IPS DF 4.7 (cell line): ENCODE measurements around the gene CDH15.

ENCODE experiments used
- DNase-seq: peaks from one replicate; pipeline ENCODE4 v3.0.0-alpha.2; 2013; ENCODE audit warnings: low spot score; ENCODE audit errors: extremely low read depth

The CDH15 gene

DNA sequence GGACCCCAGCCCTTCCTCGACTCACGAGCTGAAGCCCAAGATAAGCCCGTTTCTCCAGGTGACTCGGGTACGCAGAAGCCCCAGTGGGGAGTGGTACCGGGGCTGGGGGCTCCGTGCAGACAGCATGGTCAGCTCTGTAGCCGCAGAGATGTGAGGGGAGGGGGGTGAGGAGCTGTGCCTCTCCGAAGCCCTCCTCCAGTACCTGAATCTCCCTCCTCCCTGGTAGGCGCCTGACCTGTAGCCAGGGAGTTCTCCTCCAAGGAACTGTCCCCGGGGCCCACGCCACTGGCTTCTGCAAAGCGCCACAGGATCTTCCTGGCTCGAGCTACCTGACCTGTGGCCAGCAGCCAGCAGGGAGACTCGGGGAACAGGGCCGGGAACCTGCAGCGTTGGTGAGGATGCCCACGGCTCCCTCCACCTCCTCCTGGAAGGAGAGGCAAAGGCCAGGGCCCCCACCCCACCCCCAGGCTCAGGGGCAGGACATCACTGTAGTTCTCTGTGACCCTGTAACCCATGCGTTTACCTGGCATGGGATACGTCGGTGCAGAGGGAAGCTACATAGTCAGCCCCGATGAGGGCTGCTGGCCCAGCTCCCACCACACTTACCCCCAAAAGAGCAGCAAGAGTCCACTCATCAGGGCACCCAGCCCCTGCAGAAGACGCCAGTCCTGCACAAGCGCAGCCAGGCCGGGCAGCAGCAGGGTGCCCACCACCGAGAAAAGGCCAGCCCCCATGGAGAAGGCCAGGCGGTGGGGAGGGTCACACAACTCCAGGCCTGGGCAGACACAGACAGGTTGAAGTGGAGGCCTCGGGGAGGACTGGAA, 27.1 kb downstream of the CDH15 start:
- DNase-seq: no peak

DNA sequence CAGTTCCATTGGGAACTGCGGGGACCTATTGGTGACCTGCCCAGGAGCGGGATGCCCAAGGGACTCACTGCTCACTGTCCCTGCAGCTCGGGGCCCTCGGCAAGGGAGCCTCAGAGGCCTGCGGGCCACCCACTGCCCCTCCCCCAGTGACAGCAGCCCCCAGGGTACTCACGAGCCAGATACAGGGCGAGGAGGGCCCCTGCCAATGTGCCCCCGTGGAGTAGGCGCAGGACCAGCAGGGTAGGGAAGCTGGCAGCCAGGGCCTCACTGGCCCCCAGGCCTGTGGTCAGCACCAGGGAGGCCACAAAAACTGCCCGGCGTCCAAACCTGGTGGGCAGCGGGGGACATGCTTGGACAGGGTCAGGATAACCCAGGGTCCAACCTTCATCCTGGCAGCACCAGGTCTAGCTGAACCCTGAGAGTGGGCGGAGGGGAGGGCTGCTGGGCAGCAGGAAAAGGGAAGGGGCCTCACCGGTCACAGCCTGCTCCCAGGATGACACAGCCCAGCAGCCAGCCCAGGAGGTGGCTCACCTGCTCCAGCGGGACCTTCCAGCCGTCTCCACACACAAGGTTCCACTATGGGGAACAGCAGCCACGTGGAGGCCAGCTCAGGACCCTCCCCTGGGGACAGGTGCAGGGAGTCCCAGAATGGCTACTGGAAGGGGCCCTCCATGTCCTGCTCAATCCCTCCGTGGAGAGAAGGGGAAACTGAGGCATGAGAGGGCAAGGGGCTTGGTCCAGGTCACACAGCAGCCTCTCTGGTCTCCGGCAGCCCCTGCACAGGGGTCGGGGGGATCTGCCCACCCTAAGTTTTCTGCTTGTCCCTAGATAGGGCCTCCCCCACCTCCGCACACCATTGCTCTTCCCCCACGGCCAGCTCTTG, 27.9 kb downstream of the CDH15 start:
- DNase-seq: no peak

DNA sequence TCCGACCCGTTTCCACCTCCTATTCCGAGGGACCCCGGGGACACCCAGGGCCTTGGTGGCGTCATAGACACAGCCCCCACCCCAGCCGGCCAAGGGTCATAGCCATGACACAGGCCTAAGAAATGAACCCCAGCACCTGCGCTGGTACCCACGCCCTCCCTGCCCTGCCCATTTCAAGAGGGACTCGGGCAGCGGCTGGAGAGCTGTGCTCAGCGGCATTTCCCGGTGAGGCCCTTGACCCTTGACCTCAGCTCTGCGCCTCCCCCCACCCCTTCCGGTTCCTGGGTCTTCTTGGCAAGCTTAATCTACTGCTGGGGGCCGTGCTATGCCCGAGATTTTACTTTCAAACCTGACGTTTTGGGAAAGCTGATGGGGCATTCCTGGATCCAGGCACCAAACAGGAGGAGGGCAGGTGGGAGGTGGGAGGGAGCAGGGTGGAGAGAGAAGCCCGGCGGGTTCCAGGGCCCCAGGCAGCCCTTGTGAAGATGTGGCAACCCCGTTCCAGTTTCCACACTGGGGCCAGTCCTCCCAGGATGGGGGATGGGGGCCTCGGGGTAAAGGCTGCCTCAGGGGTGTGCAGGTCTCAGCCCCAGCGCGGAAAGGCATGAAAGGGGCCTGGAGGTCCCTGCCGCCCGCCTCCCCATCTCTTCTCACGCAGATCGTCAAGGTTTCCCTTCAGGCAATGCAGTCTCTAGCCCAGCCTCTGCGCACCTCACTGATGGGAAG, 28.7 kb downstream of the CDH15 start, which contains the start of gene SLC22A31:
Gene SLC22A31, minus strand, starts transcription at position 414 of the 726 bp plus-strand sequence. Its CDS starts 36 bp downstream, at position 378.
- DNase-seq: no peak

DNA sequence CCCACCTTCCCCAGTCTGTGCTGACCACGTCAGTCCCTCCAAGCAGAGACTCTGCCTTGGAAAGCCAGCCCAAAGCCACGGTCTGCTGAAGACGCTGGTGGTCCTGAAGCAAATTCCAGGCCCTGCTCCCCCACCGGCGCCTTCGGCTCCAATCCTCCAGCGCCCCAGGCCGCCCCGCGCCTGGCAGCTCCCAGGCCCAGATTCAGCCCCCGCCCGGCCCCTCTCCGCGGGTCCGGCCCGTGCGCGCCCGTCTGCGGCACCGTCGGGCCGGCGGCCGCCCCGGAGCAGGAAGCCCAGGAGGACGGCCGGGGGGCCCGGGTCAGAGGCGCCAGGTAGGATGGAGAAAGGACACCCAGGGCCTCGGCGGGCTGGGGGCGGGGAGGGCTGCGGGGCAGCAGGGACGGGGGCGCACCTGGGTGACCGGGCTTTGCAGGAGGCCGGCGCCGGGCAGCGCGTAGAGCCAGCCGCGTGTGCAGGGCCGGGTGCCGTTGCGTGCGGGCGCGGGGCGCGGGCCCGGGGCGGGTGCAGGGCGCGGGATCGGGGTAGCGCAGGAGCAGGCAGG, 29.4 kb downstream of the CDH15 start:
- no peak for DNase-seq

DNA sequence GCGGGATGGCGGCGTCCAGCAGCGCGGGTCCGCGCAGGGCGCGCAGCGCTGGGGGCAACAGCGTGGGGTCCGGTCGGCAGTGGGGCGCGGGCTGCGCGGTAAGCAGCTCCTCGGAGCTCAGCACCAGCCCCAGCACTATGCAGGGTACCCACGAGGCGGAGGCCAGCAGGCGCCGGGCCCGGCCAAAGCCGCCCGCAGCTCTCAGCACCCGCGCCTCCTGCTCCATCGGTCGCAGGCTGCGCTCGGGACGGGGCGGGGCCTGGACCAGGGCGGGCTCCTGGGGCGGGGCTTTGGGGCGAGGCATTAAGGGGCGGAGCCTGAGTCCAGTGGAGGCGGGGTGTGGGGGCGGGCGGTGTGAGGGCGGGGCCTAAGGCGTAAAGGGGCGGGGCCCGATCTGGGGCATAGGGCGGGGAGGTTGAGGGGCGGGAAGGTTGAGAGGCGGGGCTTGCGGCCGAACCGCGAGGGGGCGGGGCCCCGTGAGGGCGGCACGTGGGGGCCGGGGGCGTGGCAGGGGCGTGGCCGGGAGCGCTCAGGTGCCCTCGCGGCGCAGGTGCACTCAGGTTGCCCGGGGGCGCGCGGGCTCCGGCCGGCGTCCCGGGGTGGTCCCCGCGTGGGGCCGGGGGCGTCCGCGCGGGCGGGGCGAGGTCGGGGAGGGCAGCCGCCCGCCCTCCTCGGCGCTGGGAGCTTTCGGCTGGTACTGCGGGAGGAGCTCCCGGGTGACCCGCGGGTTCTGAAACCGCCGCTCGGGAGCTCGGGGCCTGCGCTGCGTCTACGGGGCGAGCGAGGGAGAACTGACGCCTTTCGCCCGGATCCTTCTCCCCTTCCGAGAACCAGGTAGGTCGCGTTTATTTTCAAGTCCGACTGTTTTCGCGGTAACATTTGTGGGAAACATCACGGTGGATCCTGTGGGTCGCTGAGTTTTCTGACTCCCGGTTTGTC, 30.2 kb downstream of the CDH15 start:
- DNase-seq: no peak

DNA sequence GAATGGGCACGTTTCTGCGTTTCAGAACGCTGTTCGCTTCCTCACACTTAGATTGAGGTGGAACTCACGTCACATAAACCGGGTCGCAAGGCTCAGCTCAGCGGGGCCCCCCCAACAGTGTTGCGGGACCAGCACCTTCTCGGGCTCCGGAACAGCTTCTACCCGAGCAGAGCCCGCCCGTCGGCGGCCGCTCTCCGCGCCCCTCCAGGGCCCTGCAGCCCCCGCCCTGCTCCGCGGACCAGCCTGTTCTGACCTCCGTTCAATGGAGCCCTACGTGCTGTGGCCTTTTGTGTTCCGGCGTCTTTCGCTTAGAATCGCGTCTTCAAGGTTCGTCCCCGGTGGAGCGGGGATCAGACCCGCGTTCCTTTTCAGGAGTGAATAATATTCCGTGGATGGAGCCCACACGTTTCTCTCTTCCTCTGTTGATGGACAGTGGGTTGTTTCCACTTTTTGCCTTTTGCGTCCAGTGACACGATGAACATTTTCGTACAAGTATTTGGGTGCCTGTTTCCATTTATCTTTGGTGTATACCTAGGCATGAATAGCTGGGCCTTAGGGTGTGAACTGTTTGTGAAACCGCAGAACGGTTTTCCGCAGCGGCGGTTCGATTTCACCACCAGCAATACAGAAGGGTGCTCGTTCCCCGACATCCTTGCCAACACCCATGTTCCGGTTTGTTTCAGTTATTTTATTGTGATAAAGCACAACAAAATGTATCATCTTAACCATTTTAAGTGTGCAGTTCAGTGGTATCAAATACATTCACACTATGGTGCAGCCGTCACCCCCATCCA, 31.1 kb downstream of the CDH15 start:
- no peak for DNase-seq

DNA sequence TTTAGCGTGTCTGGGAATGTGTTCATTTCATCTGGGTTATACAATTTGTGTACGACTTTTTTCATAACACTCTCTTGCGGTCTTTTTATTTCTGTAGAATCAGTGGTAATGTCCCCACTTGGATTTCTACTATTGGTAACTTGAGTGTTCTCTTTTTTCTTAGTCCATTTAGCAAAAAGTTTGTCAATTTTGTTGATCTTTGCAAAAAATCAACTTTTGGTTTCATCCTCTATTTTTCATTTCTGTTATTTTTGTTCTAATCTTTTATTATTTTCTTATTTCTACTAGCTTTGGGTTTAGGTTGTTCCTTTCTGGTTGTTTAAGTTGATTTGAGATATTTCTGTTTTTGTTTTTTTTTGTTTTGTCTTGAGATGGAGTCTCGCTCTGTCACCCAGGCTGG, 36.4 kb downstream of the CDH15 start:
- DNase-seq: no peak

DNA sequence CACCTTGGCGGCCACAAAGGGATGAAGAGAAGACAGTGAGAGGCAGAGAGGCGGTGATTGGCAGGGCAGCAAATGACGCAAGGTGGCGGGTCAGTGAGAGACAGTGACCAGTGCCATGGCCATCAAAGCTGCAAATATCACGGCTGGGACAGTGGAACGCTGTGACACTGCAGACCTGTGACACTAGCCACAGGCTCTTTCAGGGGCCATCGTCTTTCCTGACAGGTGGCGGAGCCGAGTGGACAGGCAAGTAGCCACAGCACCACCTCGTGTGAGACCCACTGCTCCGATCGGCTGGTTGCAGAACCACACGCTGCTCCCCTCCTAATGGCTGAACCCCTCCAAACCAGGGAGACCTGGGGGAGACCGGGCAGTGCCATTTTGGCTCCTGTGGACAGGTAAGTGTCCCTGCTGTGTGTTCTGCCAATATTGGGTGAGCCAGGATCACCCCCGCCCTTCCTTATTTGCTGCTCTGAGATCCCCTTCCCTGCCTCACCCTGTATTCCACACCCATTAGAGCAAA, 38.0 kb downstream of the CDH15 start:
- DNase-seq: no peak

DNA sequence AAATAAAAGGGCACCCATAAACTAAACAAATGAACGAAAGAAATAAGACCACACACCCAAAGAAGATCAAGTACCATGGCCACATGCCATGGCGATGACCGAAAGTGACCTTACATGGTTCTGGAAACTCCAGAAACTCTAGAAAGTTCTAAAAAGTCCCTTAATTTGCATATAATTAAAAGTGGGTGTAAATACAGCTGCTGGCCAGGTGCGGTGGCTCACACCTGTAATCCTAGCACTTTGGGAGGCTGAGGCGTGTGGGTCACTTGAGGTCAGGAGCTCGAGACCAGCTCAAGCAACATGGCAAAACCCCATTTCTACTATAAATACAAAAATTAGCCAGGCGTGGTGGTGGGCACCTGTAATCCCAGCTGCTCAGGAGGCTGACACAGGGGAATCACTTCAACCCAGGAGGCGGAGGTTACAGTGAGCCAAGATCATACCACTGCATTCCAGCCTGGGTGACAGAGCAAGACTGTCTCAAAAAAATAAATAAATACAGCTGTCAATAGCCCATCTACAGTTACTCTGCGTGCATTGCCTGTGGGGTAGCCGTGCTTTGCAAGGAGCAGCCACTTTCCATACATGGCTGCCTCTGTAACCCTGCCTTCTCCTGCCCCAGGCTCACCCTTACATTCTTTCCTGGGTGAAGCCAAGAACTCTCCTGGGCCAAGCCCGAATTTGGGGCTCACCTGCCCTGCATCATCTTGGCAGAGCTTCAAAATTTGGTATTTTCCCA, 38.8 kb downstream of the CDH15 start:
- DNase-seq: no peak

DNA sequence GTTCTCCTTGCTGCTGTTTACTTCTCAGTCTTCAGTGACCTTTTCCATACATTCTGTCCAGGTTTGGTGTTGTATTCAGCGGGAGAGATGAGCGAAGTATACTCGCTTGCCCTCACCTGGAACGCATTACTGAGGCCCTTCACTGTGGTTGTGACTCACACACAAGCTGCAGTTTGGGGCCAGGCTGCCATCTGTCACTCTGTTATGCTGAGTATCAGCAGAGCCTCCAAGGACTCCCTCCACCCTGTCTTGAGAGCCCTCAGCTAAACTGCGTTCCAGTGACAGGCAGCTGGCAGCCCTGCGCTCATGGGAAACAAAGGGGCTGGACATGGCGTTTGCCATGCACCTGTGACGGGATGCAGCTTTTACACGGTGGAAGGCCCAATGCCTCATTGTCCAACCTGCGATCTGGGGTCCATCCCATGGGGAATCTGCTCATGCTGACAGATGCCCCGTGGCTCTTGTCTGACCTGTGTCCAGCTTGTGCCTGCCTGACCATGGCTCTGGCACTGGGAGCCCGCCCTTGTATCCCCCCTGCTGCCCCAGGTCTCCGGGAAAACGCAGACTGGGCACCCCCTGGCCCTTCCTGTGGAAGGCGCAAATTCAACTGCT, 39.5 kb downstream of the CDH15 start:
- DNase-seq: no peak

DNA sequence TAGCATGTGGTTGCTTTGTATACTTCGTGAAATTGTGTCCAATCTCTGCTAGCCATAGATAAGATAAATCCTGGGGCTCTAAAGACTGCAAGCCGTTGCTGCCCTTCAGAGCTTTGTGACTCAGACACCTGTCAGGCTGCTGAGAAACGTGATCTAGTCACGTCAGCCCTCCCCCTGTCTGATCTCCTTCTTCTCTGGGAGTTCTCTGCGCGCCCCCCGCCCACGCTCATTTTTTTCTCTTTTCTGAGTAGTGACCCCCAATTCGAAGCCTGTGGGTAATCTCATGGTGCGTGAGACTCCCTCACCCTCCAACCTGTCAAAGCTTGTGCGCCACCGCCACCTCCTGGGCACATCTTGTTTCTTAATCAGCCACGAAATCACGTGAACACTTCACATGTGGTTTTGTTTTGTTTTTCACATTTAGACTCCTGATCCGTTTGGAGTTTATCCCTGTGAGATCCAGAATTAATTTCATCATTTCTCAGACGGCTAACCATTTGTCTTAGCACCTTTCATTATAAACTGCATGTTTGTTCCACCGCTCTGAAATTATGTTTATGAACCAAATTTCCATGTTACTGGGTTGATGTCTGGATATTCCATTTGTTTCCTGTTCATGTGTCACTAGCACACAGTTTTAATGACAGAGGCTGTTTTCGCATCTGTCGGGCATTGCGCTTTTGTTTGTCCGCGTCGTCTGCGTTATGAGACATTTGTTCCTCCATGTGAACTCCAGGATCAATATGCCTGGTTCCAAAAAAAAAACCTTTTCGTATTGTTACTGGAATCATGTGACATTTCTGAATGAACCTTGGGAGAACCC, 45.0 kb downstream of the CDH15 start:
- DNase-seq: no peak

DNA sequence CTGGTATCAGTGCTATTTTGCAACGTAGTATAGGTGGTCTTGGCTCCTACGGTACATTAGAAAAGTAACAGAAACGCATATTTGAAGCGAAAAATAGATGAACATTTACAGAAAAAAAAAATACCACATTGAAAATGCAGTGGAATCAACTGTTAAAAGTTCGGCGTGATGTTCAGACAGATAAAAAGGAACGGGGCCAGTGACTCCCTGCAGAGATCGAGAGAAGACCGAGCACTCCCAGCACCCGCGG, 45.5 kb downstream of the CDH15 start:
- no peak for DNase-seq

DNA sequence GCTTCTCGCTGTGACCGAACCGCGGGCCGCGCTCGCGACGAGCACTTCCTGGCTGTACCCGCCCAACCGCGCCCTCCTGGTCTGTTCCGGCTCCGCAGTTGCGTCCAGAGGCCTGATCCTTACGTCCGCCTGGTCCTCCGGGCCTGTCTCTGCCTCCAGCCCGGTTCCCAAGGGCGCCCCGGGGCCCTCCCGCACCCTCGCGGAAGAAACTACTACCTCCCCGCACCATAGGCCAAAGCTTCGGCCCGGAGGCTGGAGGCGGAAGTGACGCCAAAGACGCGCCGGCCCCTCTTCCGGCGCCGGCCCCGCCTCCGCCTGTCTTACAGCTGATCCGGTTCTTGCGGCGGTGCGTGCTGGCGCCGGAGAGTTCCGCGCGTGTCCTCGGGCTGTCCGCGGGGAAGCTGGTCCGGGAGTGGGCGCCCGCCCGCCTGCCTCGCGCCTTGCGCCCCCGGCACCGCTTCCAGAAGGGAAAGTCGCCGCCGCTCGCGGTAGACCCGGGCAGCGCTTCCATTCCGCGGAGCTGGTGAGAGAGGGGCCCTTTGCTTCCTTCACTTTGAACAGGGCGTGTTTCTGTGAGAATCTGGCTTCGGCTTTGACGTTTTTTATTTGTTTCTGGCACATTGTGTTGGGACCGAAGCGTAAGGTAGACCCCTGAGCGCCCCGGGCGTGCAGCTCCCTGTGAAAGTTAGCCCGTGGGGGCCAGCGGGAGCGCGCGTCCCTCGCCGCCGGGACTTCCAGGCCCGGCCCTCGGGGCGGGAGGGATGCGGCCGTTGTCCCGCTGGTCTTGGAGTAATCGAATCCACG, 46.0 kb downstream of the CDH15 start, which contains the start of gene ZNF778:
Gene ZNF778, plus strand, starts transcription at position 316 of the 804 bp plus-strand sequence. CDS start 3,425 bp downstream, outside the sequence.
- DNase-seq: no peak

DNA sequence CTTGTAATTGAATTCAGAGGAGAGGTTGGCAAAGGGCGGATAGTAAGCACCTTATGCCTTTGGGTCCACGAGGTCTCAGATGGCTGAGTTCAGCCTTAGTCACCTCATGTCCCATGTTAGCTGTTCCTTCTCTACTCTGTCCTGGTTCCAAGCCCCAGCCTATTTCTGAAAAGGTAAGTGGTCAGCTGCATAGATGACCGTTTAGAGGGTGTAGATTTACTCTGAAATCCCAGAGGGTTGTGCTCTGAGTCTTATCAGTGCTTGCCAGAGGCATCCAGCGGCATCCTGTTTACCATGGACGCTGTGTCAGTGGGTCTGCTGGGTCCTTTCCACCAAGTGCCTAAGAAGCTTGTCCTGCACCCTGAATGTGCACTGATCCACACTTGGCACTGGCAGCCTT, 47.8 kb downstream of the CDH15 start:
- DNase-seq: no peak

DNA sequence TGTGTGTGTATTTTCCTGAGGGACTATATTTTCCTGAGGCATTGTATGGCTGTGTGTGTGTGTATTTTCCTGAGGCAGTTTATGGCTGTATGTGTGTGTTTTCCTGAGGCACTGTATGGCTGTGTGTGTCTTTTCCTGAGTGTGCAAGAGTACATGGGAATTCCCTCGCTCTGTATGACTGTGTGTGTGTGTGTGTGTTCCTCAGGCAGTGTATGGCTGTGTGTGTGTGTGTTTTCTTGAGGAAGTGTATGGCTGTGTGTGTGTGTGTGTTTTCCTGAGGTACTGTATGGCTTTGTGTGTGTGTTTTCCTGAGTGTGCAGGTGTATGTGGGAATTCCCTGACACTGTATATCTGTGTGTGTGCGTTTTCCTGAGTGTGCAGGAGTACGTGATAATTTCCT, 50.1 kb downstream of the CDH15 start:
- DNase-seq: no peak

DNA sequence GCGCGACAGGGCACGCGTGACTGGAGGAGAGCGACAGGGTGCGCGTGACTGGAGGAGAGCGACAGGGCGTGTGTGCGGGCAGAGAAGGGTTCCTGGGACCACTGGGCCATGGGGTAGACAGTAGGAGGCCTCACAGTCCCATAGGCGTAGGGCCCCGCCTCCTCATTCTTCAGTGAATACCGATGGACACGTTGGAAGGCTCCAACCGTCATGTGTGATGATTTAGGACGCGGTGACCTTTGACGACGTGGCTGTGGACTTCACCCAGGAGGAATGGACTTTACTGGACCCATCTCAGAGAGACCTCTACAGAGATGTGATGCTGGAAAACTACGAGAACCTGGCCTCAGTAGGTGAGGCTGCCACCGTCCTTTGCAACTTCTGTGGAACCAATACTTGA, 51.4 kb downstream of the CDH15 start:
- DNase-seq: no peak

DNA sequence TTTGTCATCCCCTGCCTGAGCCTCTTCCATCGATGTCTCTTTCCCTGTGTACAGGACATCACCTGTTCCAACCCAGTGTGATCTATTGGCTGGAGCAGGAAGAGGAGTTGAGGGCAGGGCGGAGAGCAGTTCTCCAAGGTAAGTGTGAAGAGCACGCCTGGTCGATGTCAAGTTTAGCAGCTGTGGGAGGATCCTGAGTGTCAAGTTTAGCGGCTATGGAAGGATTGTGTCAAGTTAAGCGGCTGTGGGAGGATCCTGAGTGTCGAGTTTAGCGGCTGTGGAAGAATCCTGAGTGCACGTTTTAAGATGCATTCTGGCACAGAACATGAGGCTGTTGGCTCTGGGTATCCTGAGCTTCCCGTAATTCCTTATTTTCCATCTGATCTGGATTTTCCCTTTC, 53.1 kb downstream of the CDH15 start:
- DNase-seq: no peak
